Measurements from ENCODE around the gene MACF1.

DNA sequence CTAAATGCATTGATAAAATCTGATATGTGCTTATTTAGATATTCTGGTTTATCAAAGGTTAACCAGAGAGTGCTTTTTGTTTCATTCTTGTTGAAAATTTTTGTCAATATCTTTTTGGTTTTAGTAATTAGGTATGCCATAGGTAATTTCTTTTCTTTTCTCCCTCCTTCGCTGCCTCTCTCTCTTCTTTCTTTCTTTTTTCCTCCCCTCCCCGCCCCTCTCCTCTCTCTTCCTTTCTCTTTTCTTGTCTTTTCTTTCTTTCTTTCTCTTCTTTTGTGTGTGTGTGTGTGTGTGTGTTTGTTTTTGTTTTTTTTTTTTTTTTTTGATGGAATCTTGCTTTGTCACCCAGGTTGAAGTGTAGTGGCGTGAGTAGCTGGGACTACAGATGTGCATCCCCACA, 14.4 kb upstream of the MACF1 start:
- TF ChIP-seq TAF1 (IDR thresholded peaks at IDR 0.05; ENCODE audit: borderline replicate concordance, low read depth, low read length) (no peak), POLR2AphosphoS5 (IDR thresholded peaks at IDR 0.05; ENCODE audit: low read depth, low read length) (no peak)
